Sigmoid colon (tissue), 7 donors: Measurements from ENCODE around the gene ARHGEF11. TPM values are rescaled to one million over a fixed set of nuclear protein-coding genes. Genes with fewer than 3 reads are reported as not detected.

ENCODE experiments used
- DNase-seq: peaks from one replicate; pipeline ENCODE4 v3.0.0-alpha.2; 2019
- H3K27ac ChIP-seq, 4 donors: fragments of 200-600 bp; sonication (generic); one replicate each; pipeline ENCODE4 v1.5.1; 2016 to 2019; ENCODE audit warnings: mild to moderate bottlenecking in 1 of 4
- H3K27me3 ChIP-seq, 3 donors: fragments of 200-600 bp; sonication (generic); one replicate each; pipeline ENCODE4 v1.5.1; 2019; ENCODE audit warnings: mild to moderate bottlenecking in 1 of 3
- H3K36me3 ChIP-seq, 4 donors: fragments of 200-600 bp; sonication (generic); one replicate each; pipeline ENCODE4 v1.5.1; 2016 to 2019
- H3K4me1 ChIP-seq, 4 donors: fragments of 200-600 bp; sonication (generic); one replicate each; pipeline ENCODE4 v1.5.1; 2017 to 2019
- H3K4me3 ChIP-seq, 4 donors: fragments of 200-600 bp; sonication (generic); one replicate each; pipeline ENCODE4 v1.5.1; 2017 to 2019; ENCODE audit warnings: mild to moderate bottlenecking in 2 of 4, moderate library complexity in 1 of 4
- H3K9me3 ChIP-seq, 4 donors: fragments of 200-600 bp in 3 of 4; sonication (generic) in 3 of 4; one replicate each; pipeline versions ENCODE4 v1.5.1 to v1.6.1; 2013 to 2019
- EP300 ChIP-seq, 4 donors: sonication (generic); formaldehyde crosslinking; IDR thresholded peaks; one replicate each; pipeline ENCODE4 v1.6.1; 2017; ENCODE audit warnings: antibody characterized with exemption in 4 of 4
- POLR2A ChIP-seq, 2 donors: fragments of 450-650 bp; IDR thresholded peaks; one replicate each; pipeline ENCODE4 v1.6.1; 2016; ENCODE audit warnings: antibody characterized with exemption in 2 of 2, mild to moderate bottlenecking in 2 of 2, moderate library complexity in 2 of 2
- POLR2AphosphoS5 ChIP-seq, 4 donors: sonication (generic); formaldehyde crosslinking; IDR thresholded peaks; one replicate each; pipeline ENCODE4 v1.6.1; 2017; ENCODE audit warnings: antibody characterized with exemption in 4 of 4
- WGBS, 2 donors: extraction: QIAGEN DNeasy Blood & Tissue Kit; methylation state at CpG; one replicate each; pipeline ENCODE4 v1.1.7; 2013; 5-methylcytosine and 5-hydroxymethylcytosine counted together
- intact Hi-C: fragments of 100-400 bp; cut with DNase I; formaldehyde crosslinking; loops from one replicate; pipeline ENCODE4 v1.15.1; 2023
- polyA plus RNA-seq, 3 donors: library from polyadenylated mRNA; stranded (reverse); fragments of 200-250 nt; gene quantifications; one replicate each; pipeline ENCODE4 v1.2.3, GENCODE V29; 2013
- total RNA-seq, 4 donors: library from RNA; depleted of rRNA; stranded (reverse); fragments of >200 nt; gene quantifications; one replicate each; pipeline ENCODE4 v1.1.0, GENCODE V29; 2016
- TF ChIP-seq, protein P1 (sequence below), 4 experiments: fragments of 450-650 bp in 3 of 4; fragments of 200-600 bp in 1 of 4; IDR thresholded peaks; one replicate each; pipeline ENCODE4 v1.5.1; 2016 to 2019; ENCODE audit warnings: antibody characterized with exemption in 4 of 4, mild to moderate bottlenecking in 3 of 4, moderate library complexity in 2 of 4
- donor health status: healthy with polysubstance abuse.
- donor health status: Bipolar disorder and iron deficiency.
- donor health status: healthy.

The ARHGEF11 gene
- total and polyA plus RNA-seq, 7 donors: 14.8 to 46.8 (median 27.5) TPM

GRCh38 chr1:156947818-156948525 is 97.6 kb downstream of the ARHGEF11 start:
- TF ChIP-seq EP300 (IDR thresholded peaks at IDR 0.05): no peak
- TF ChIP-seq, protein P1, sequence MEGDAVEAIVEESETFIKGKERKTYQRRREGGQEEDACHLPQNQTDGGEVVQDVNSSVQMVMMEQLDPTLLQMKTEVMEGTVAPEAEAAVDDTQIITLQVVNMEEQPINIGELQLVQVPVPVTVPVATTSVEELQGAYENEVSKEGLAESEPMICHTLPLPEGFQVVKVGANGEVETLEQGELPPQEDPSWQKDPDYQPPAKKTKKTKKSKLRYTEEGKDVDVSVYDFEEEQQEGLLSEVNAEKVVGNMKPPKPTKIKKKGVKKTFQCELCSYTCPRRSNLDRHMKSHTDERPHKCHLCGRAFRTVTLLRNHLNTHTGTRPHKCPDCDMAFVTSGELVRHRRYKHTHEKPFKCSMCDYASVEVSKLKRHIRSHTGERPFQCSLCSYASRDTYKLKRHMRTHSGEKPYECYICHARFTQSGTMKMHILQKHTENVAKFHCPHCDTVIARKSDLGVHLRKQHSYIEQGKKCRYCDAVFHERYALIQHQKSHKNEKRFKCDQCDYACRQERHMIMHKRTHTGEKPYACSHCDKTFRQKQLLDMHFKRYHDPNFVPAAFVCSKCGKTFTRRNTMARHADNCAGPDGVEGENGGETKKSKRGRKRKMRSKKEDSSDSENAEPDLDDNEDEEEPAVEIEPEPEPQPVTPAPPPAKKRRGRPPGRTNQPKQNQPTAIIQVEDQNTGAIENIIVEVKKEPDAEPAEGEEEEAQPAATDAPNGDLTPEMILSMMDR (IDR thresholded peaks at IDR 0.05): no peak
- no peak for TF ChIP-seq POLR2AphosphoS5 (IDR thresholded peaks at IDR 0.05)
- no peak for TF ChIP-seq POLR2A (IDR thresholded peaks at IDR 0.05)
- intact Hi-C loops: no loop called here
- WGBS, 2 donors: 95% methylated on average over 17 of the region's 17 CpGs

DNA sequence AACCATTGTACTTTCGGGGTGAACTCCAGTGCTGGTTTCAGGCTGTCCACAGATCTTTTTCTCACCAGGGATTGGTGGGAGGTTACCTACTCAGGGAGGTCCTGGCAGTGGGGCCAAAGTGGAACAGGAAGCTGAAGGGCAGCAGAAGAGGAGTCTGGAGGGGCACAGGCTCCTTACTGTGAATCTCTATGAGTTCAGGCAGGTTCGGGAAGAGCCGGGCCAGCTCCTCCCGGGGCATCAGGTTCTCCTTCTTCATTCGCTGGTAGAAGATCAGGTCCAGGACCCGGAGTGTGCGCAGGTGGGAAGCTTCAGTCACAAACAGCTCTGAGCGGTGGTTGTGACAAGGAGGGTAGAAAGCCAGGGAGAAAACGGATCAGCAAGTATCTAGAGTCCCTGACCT is 98.4 kb downstream of the ARHGEF11 start:
- WGBS, 2 donors: 94 to 95% methylated on average over 9 of the region's 9 CpGs
- Histone ChIP-seq H3K9me3 (no peaks in the 10 kb centered on the region), H3K36me3 (peaks cover 56 to 100% (median 82%) of the 10 kb centered on the region in 4 donors), H3K4me3 (no peak overlapping the region), H3K27me3 (no peaks in the 10 kb centered on the region), H3K4me1 (no peaks in the 10 kb centered on the region), H3K27ac (no peak overlapping the region)
- TF ChIP-seq EP300 (IDR thresholded peaks at IDR 0.05) (no peak), POLR2A (IDR thresholded peaks at IDR 0.05) (no peak), POLR2AphosphoS5 (IDR thresholded peaks at IDR 0.05) (no peak)
- TF ChIP-seq, protein P1 (IDR thresholded peaks at IDR 0.05): no peak
- intact Hi-C loops: no loop called here
- DNase-seq: no peak

More at GRCh38 chr1:156947818-156948525, 97.6 kb downstream of the ARHGEF11 start:
- Histone ChIP-seq H3K4me3 (no peak overlapping the region), H3K9me3 (no peaks in the 10 kb centered on the region), H3K4me1 (no peaks in the 10 kb centered on the region), H3K27ac (no peak overlapping the region), H3K36me3 (peaks cover 56 to 100% (median 76%) of the 10 kb centered on the region in 4 donors), H3K27me3 (no peaks in the 10 kb centered on the region)
- no peak for DNase-seq

DNA sequence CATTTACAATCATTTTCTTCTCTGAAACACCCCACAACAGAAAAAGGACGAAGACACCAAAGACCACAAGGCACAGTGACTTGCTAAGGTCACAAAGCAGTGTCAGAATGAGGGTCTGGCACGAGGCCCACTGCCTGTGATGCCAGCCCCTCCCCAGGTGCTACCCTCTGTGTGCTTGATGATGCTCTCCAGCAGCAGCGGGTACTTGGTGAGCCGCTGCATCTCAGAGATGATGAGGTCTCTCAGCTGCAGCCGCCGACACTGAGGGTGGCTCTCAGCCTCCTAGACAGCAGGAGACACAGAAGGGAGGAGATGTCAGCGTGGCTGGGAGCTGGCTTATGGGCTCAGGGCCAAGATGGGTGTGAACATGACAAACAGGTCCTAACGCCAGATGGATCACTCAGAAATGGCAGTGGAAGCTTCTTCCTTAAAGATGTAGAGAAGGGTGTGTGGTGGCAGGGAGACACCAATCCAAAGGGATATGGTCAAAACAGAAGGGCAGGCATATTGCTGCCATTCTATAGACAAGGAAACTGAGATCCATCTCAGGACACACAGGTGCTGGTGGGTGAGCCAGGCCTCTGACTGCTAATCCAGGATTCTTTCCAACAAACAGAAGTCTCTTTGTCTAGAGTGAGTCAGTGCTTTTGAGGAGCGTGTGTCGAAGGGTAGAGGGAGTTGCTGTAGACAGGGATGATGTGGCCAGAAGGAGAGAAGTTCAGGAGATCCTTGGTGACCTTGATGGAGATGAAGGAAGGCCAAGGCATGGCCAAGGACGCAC is 99.5 kb downstream of the ARHGEF11 start:
- no peak for TF ChIP-seq EP300 (IDR thresholded peaks at IDR 0.05)
- TF ChIP-seq, protein P1 (IDR thresholded peaks at IDR 0.05): no peak
- no peak for TF ChIP-seq POLR2AphosphoS5 (IDR thresholded peaks at IDR 0.05)
- no peak for TF ChIP-seq POLR2A (IDR thresholded peaks at IDR 0.05)
- WGBS, 2 donors: 69 to 79% methylated on average over 11 of the region's 11 CpGs
- H3K27ac ChIP-seq: no peak overlapping the region
- DNase-seq: no peak
- H3K4me1 ChIP-seq: no peaks in the 10 kb centered on the region
- intact Hi-C loops: no loop called here
- H3K36me3 ChIP-seq: peaks cover 62 to 100% (median 84%) of the 10 kb centered on the region in 4 donors
- H3K9me3 ChIP-seq: no peaks in the 10 kb centered on the region
- H3K27me3 ChIP-seq: no peaks in the 10 kb centered on the region
- no peak overlapping the region for H3K4me3 ChIP-seq

DNA sequence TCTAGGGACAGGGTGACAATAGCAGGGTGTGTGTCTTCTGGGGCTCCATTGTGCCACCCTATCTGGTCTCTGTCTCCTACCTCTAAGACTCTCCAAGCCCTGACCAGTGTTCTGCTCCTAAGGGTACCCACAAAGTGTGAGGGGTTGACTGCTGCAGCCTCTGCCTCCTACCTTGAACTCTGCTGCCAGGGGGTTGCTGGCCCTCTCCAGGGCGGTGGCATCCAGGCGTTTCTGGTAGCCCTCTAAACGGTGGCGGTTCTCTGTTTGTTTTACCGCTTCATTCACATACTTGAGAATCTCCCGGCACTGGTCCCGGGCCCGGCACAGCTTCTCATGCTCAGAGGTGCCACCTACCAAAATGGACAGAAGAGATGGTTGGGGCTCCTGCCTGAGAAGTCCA is 100.7 kb downstream of the ARHGEF11 start:
- TF ChIP-seq EP300 (IDR thresholded peaks at IDR 0.05) (no peak), POLR2A (IDR thresholded peaks at IDR 0.05) (no peak), POLR2AphosphoS5 (IDR thresholded peaks at IDR 0.05) (no peak)
- TF ChIP-seq, protein P1 (IDR thresholded peaks at IDR 0.05): no peak
- H3K27ac ChIP-seq: no peak overlapping the region
- no peaks in the 10 kb centered on the region for H3K9me3 ChIP-seq
- no peak overlapping the region for H3K4me3 ChIP-seq
- WGBS, 2 donors: 93 to 94% methylated on average over 8 of the region's 8 CpGs
- H3K27me3 ChIP-seq: no peaks in the 10 kb centered on the region
- peaks cover 61 to 100% (median 85%) of the 10 kb centered on the region in 4 donors for H3K36me3 ChIP-seq
- DNase-seq: no peak
- intact Hi-C loops: no loop called here
- no peaks in the 10 kb centered on the region for H3K4me1 ChIP-seq
